ENCODE data around the gene RASA2.

Gene RASA2

DNA sequence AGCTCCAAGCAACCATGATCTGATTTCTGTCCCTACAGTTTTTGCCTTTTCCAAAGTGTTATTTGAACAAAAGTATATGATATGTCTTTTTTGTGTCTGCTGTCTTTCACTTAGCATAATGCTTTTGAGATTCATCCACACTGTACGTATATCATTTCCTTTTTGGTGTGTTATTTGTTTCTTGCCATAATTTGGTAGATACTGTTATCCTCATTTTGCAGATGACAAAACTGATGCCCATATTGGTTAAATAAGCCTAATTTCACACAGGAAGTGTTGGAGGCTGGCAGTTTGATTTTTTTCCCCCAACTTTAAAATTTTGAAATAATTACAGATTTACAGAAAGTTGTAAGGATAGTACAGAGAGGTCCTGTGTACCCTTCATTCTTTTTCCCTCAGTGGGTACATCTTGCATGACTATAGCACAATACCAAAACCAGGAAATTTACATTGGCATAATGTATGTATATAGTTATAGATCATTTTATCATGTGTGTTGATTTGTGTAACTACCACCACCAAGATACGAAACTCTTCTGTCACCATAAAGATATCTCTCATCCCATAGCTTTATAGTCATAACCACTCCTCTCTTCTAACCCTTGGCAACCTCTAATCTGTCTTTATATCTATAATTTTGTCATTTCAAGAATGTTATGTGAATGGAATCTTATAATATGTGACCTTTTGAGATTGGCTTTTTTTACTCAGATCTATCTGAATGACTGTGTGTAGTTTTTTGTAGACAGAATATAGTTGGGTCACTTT, 55.6 kb downstream of the RASA2 start:
- TF ChIP-seq, protein P1, sequence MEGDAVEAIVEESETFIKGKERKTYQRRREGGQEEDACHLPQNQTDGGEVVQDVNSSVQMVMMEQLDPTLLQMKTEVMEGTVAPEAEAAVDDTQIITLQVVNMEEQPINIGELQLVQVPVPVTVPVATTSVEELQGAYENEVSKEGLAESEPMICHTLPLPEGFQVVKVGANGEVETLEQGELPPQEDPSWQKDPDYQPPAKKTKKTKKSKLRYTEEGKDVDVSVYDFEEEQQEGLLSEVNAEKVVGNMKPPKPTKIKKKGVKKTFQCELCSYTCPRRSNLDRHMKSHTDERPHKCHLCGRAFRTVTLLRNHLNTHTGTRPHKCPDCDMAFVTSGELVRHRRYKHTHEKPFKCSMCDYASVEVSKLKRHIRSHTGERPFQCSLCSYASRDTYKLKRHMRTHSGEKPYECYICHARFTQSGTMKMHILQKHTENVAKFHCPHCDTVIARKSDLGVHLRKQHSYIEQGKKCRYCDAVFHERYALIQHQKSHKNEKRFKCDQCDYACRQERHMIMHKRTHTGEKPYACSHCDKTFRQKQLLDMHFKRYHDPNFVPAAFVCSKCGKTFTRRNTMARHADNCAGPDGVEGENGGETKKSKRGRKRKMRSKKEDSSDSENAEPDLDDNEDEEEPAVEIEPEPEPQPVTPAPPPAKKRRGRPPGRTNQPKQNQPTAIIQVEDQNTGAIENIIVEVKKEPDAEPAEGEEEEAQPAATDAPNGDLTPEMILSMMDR (IDR thresholded peaks at IDR 0.05), result no peak

DNA sequence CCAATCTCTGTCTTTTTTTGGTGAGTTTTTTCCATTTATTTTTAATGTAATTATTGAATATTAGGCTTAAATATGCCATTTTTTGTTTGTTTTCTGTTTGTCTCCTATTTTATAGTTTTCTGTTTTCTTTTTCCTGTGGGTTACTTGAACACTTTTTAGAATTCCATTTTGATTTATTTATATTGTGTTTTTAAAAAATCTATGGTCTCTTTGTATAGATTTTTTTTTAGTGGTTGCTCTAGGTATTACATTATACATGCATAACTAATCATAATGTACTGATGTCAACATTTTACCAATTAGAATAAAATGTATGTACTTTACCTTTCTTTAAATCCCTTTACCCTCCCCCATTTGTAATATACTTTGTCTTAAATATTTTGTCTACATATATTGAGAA, 56.2 kb downstream of the RASA2 start:
- TF ChIP-seq, protein P1 (IDR thresholded peaks at IDR 0.05), result no peak

DNA sequence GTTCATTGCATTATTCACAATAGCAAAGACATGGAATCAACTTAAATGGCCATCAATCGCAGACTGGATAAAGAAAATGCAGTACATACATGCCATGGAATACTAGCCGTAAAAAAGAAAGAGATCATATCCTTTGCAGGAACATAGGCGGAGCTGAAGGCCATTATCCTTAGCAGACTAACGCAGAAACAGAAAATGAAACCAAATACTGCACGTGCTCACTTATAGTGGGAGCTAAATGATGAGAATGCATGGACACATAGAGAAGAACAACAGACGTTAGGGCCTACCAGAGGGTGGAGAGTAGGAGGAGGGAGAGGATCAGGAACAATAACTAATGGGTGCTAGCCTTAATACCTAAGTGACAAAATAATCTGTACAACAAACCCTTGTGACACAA, 57.9 kb downstream of the RASA2 start:
- TF ChIP-seq, protein P1 (IDR thresholded peaks at IDR 0.05), result no peak

DNA sequence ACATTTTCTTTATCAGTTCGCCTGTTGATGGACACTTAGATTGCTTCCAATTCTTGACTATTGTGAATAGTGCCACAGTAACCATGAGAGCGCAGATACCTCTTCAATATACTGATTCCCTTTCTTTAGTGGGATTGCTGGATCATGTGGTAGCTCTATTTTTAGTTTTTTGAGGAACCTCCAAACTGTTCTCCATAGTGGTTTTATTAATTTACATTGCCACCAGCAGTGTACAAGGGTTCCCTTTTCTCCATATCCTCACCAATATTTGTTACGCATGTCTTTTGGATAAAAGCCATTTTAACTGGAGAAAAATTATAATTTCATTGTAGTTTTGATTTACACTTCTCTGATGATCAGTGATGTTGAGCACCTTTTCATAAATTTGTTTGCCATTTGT, 59.3 kb downstream of the RASA2 start:
- TF ChIP-seq, protein P1 (IDR thresholded peaks at IDR 0.05), result no peak

DNA sequence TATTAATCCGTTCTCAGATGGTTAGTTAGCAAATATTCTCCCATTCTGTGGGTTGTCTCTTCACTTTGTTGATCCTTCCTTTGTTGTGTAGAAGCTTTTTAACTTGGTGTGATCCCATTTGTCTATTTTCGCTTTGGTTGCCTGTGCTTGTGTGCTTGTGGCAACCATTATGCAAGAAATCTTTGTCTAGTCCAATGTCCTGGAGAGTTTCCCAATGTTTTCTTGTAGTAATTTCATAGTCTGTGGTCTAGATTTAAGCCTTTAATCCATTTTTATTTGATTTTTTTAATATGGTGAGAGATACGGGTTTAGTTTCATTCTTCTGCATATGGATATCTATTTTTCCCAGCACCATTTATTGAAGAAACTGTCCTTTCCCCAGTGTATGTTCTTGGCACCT, 59.8 kb downstream of the RASA2 start:
- TF ChIP-seq, protein P1 (IDR thresholded peaks at IDR 0.05), result no peak

DNA sequence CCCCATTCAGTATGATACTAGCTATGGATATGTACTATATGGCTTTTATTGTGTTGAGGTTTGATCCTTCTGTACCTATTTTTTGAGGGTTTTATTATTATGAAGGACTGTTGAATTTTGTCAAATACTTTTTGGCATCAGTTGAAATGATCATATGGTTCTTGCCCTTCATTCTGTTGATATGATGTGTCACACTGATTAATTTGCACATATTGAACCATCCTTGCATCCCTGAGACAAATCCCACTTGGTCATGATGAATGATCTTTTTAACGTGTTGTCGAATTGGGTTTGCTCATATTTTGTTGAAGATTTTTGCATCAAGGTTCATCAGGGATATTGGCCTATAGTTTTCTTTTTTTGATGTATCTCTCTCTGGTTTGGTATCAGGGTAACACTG, 61.0 kb downstream of the RASA2 start:
- TF ChIP-seq, protein P1 (IDR thresholded peaks at IDR 0.05), result no peak

DNA sequence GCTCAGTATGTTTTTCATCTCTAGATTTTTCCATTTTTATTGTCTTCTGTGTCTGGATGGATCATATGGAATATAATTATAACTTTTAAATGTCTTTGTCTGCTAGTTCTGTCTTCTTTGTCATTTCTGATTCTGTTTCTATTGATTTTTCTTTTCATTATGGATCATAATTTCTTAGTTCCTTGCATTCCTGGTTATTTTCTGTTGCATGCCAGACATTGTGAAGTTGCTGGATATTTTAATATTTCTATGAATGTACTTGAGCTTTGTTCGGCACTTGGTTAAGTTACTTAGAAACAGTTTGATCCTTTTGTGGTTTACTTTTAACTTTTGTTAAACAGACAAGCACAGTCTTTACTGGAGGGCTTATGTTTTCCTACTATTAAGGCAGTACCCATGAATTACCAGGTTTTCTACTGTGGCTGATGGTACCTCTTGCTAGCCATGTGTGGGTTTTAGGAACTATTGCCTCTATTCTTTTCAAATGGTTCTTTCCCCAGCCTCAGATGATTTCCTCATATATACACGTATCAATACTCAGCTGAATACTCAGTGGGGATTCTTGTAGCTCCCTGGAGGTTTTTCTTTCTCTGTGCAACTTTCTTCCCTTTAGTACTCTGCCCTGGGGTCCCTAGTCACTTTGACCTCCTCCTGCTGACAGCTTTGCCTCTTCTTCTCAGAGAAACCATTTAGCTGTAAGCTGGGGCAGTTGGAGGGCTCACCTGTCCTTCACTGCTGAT, 64.3 kb downstream of the RASA2 start:
- TF ChIP-seq, protein P1 (IDR thresholded peaks at IDR 0.05), result no peak
